GM11168 (cell line): ENCODE results near the gene KIAA1671.

ENCODE experiments used
- in situ Hi-C: fragments of 300-500 bp; cut with MboI; formaldehyde crosslinking; loops from one replicate; pipeline ENCODE4 v1.12.0; 2022; ENCODE audit warnings: low sequenced_read_pairs; ENCODE audit not compliant: unreplicated experiment

The KIAA1671 gene

GRCh38 chr22:24977370-24978221 is 25.1 kb downstream of the KIAA1671 start:
- in situ Hi-C loops, result no loop called here

GRCh38 chr22:24978308-24978707 is 25.8 kb downstream of the KIAA1671 start:
- in situ Hi-C loops, result no loop called here

- in situ Hi-C loops, result no loop called here
Observed at GRCh38 chr22:24981066-24981465, 28.6 kb downstream of the KIAA1671 start.

GRCh38 chr22:24981656-24982055 is 29.1 kb downstream of the KIAA1671 start:
- in situ Hi-C loops, result no loop called here

- in situ Hi-C loops, result no loop called here
Observed at GRCh38 chr22:24982301-24983056, 30.0 kb downstream of the KIAA1671 start.

GRCh38 chr22:24983151-24983550 is 30.6 kb downstream of the KIAA1671 start:
- in situ Hi-C loops, result no loop called here

GRCh38 chr22:24984122-24984521 is 31.6 kb downstream of the KIAA1671 start:
- in situ Hi-C loops, result no loop called here

GRCh38 chr22:24985826-24986214 is 33.3 kb downstream of the KIAA1671 start:
- in situ Hi-C loops, result no loop called here

GRCh38 chr22:24986816-24987215 is 34.3 kb downstream of the KIAA1671 start:
- in situ Hi-C loops, result no loop called here

- in situ Hi-C loops, result no loop called here
Observed at GRCh38 chr22:24989135-24989534, 36.6 kb downstream of the KIAA1671 start.

- in situ Hi-C loops, result no loop called here
Observed at GRCh38 chr22:24989541-24989951, 37.0 kb downstream of the KIAA1671 start.

- in situ Hi-C loops, result no loop called here
Observed at GRCh38 chr22:24990344-24990905, 37.9 kb downstream of the KIAA1671 start.

GRCh38 chr22:24992946-24993345 is 40.4 kb downstream of the KIAA1671 start:
- in situ Hi-C loops, result no loop called here

- in situ Hi-C loops, result no loop called here
Observed at GRCh38 chr22:24994070-24994763, 41.7 kb downstream of the KIAA1671 start.

GRCh38 chr22:24995649-24996180 is 43.2 kb downstream of the KIAA1671 start:
- in situ Hi-C loops, result no loop called here

GRCh38 chr22:24996420-24996952 is 44.0 kb downstream of the KIAA1671 start:
- in situ Hi-C loops, result no loop called here

- in situ Hi-C loops, result no loop called here
Observed at GRCh38 chr22:24997023-24997422, 44.5 kb downstream of the KIAA1671 start.

- in situ Hi-C loops, result no loop called here
Observed at GRCh38 chr22:25000686-25001085, 48.2 kb downstream of the KIAA1671 start.

- in situ Hi-C loops, result no loop called here
Observed at GRCh38 chr22:25002241-25002985, 49.9 kb downstream of the KIAA1671 start.
